ENCODE data around the gene MTHFR. TPM values are rescaled to one million over a fixed set of nuclear protein-coding genes. Genes with fewer than 3 reads are reported as not detected.
A peak's percentile ranks its signal among the peaks of the same experiment; 100 is the strongest.

MTHFR gene
- total RNA-seq, 1 donor from 2014 or later: 29.6 TPM

- H3K27me3 Mint-ChIP-seq (ENCODE audit: low read depth): no peaks in the 10 kb centered on the region
- H3K4me3 Mint-ChIP-seq: no peak overlapping the region
- H3K9me3 Mint-ChIP-seq: no peaks in the 10 kb centered on the region
- H3K4me1 Mint-ChIP-seq: peaks cover 23% of the 10 kb centered on the region
- DNase-seq (ENCODE audit: low read depth, low spot score): no peak
- H3K36me3 Mint-ChIP-seq (ENCODE audit: low read depth): no peaks in the 10 kb centered on the region
- TF ChIP-seq CTCF (conservative IDR thresholded peaks at IDR 0.05): no peak
- H3K27ac Mint-ChIP-seq (ENCODE audit: unreplicated experiment): no peak overlapping the region
These were observed 6.7 kb downstream of the MTHFR start for GRCh38 chr1:11799099-11799498.

GRCh38 chr1:11797525-11798216, 8.1 kb downstream of the MTHFR start:
- H3K36me3 Mint-ChIP-seq (ENCODE audit: low read depth): no peaks in the 10 kb centered on the region
- no peaks in the 10 kb centered on the region for H3K9me3 Mint-ChIP-seq
- no peak for TF ChIP-seq CTCF (conservative IDR thresholded peaks at IDR 0.05)
- H3K4me3 Mint-ChIP-seq: peak overlapping the region; percentile 27
- H3K27me3 Mint-ChIP-seq (ENCODE audit: low read depth): no peaks in the 10 kb centered on the region
- no peak overlapping the region for H3K27ac Mint-ChIP-seq (ENCODE audit: unreplicated experiment)
- DNase-seq (ENCODE audit: low read depth, low spot score): no peak
- peaks cover 10% of the 10 kb centered on the region for H3K4me1 Mint-ChIP-seq

GRCh38 chr1:11796036-11796828, 9.5 kb downstream of the MTHFR start:
- no peak for DNase-seq (ENCODE audit: low read depth, low spot score)
- no peaks in the 10 kb centered on the region for H3K36me3 Mint-ChIP-seq (ENCODE audit: low read depth)
- H3K9me3 Mint-ChIP-seq: no peaks in the 10 kb centered on the region
- no peaks in the 10 kb centered on the region for H3K4me1 Mint-ChIP-seq
- no peak overlapping the region for H3K27ac Mint-ChIP-seq (ENCODE audit: unreplicated experiment)
- no peak for TF ChIP-seq CTCF (conservative IDR thresholded peaks at IDR 0.05)
- H3K4me3 Mint-ChIP-seq: no peak overlapping the region
- no peaks in the 10 kb centered on the region for H3K27me3 Mint-ChIP-seq (ENCODE audit: low read depth)

GRCh38 chr1:11795238-11795890, 10.4 kb downstream of the MTHFR start:
- no peaks in the 10 kb centered on the region for H3K27me3 Mint-ChIP-seq (ENCODE audit: low read depth)
- no peaks in the 10 kb centered on the region for H3K9me3 Mint-ChIP-seq
- H3K36me3 Mint-ChIP-seq (ENCODE audit: low read depth): no peaks in the 10 kb centered on the region
- DNase-seq (ENCODE audit: low read depth, low spot score): no peak
- H3K4me1 Mint-ChIP-seq: no peaks in the 10 kb centered on the region
- TF ChIP-seq CTCF (conservative IDR thresholded peaks at IDR 0.05): no peak
- no peak overlapping the region for H3K4me3 Mint-ChIP-seq
- H3K27ac Mint-ChIP-seq (ENCODE audit: unreplicated experiment): no peak overlapping the region

DNA sequence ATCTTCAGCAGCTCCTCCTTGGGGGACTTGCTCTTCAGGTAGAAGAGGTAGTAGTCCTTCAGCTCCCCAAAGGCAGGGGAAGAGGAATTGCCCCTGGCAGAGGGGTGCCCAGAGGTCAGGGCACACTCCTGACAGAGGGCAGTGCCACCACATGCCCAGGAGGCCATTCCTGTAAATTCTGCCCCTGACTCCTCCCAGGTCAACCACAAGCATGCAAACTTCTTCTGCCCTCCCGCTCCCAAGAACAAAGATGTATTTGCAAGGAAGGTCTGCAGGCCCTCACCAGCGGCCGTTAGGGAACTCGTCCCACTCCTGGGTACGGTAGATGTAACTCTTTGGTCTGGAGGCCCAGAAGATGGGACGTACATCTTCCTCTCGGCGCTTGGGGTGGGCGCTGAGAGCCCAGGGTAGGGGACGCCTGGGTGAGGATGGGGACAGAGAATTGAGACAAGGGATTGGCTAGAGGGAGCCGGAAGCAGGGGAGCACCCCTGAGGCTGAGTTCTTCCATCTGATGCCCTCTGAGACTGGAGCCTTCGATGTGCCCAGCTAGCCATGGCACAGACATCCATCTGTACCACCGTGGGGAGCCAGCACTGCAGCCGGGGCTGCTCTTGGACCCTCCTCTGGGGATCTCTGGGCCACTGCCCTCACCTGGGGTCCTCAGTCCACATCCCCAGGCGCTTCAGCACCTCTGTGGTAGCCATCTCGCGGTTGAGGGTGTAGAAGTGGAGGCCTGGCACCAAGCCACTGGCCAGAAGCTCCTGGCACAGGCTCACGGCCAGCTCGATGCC, 11.1 kb downstream of the MTHFR start:
- no peaks in the 10 kb centered on the region for H3K4me1 Mint-ChIP-seq

More for the DNA sequence above, 11.1 kb downstream of the MTHFR start:
- Mint-ChIP-seq H3K9me3 (no peaks in the 10 kb centered on the region), H3K4me3 (no peak overlapping the region), H3K36me3 (ENCODE audit: low read depth) (no peaks in the 10 kb centered on the region), H3K27me3 (ENCODE audit: low read depth) (no peaks in the 10 kb centered on the region), H3K27ac (ENCODE audit: unreplicated experiment) (peak overlapping the region; percentile 12)
- DNase-seq (ENCODE audit: low read depth, low spot score): no peak
- no peak for TF ChIP-seq CTCF (conservative IDR thresholded peaks at IDR 0.05)

Measured in neural crest cell (in vitro differentiated cells).